A673 (cell line): ENCODE results near the gene CABLES1. TPM values are rescaled to one million over a fixed set of nuclear protein-coding genes. Genes with fewer than 3 reads are reported as not detected.
"Not testable (repeated sequence)": the region's sequence is repeated elsewhere in the genome, so short reads cannot be mapped to it uniquely, and the experiment has no call there.

Experiments used
- BruUV-seq: library from RNA; stranded (reverse); fragments of 400-500 nt; replicated peaks from 2 replicates; lab custom pipeline; 2021; lab: Mats Ljungman, UMichigan
- CTCF ChIA-PET: fragments of 300-600 bp; sonication (Branson Sonifier 250); formaldehyde crosslinking; loops from one replicate; lab custom pipeline; 2022; ENCODE audit warnings: antibody characterized with exemption; lab: Charles Lee
- POLR2A ChIA-PET: fragments of 300-600 bp; sonication (Branson Sonifier 250); formaldehyde crosslinking; loops from one replicate; lab custom pipeline; 2022; ENCODE audit warnings: antibody characterized with exemption; ENCODE audit not compliant: low non-redundant PET; lab: Charles Lee
- DNase-seq: peaks from one replicate; pipeline ENCODE4 v3.0.0-alpha.2; 2015; ENCODE audit warnings: low spot score
- H3K27ac ChIP-seq: fragments of 200-600 bp; sonication (generic); 2 replicates; pipeline ENCODE4 v1.5.1; 2016; ENCODE audit warnings: mixed run types, low read depth, mild to moderate bottlenecking, mixed read lengths, antibody characterized with exemption, low read length; ENCODE audit not compliant: poor library complexity, severe bottlenecking
- H3K27me3 ChIP-seq: fragments of 200-600 bp; sonication (generic); replicated peaks from 2 replicates; pipeline ENCODE4 v1.6.1; 2017; ENCODE audit warnings: mixed run types, low read depth, mild to moderate bottlenecking, mixed read lengths, antibody characterized with exemption, low read length; ENCODE audit not compliant: insufficient read depth, poor library complexity
- H3K36me3 ChIP-seq: fragments of 200-600 bp; sonication (generic); 2 replicates; pipeline ENCODE4 v1.6.1; 2016; ENCODE audit warnings: mixed run types, mild to moderate bottlenecking, mixed read lengths, antibody characterized with exemption, low read length; ENCODE audit not compliant: insufficient read depth, poor library complexity, severe bottlenecking
- H3K4me1 ChIP-seq: fragments of 200-600 bp; sonication (generic); 2 replicates; pipeline ENCODE4 v1.6.1; 2017; ENCODE audit warnings: mixed run types, mild to moderate bottlenecking, mixed read lengths, antibody characterized with exemption, low read length; ENCODE audit not compliant: insufficient read depth, poor library complexity, severe bottlenecking
- H3K4me3 ChIP-seq: fragments of 200-600 bp; sonication (generic); 2 replicates; pipeline ENCODE4 v1.5.1; 2016; ENCODE audit warnings: low read depth, mixed run types, mild to moderate bottlenecking, mixed read lengths, low read length; ENCODE audit not compliant: poor library complexity, severe bottlenecking
- H3K9me3 ChIP-seq: fragments of 200-600 bp; sonication (generic); 2 replicates; pipeline ENCODE4 v1.6.1; 2016; ENCODE audit warnings: mixed run types, low read depth, mild to moderate bottlenecking, mixed read lengths, antibody characterized with exemption, low read length; ENCODE audit not compliant: poor library complexity, severe bottlenecking
- CTCF ChIP-seq: fragments of 300-800, 200-600 bp; sonication (generic); conservative IDR thresholded peaks from 2 replicates; pipeline ENCODE4 v1.5.1; 2017; ENCODE audit warnings: low read depth, mild to moderate bottlenecking, antibody characterized with exemption, low read length, moderate library complexity, mixed read lengths
- EZH2 ChIP-seq: fragments of 200-600 bp; sonication (generic); IDR thresholded peaks from 2 replicates; pipeline ENCODE4 v1.6.1; 2017; ENCODE audit warnings: borderline replicate concordance, low read depth, mild to moderate bottlenecking, mixed read lengths, antibody characterized with exemption, low read length; ENCODE audit not compliant: poor library complexity, severe bottlenecking
- intact Hi-C: fragments of 100-400 bp; cut with micrococcal nuclease; formaldehyde crosslinking; loops from one replicate; pipeline ENCODE4 v1.10.0; 2022; ENCODE audit not compliant: unreplicated experiment
- total RNA-seq: library from RNA; stranded (reverse); gene quantifications from 2 replicates; pipeline ENCODE4 v1.2.3, GENCODE V29; 2021

Gene CABLES1
- total RNA-seq, 1 experiment from 2014 or later: 7.2 TPM

- CTCF ChIA-PET: no interaction called here
- DNase-seq: peak; percentile 77
- intact Hi-C loops: no loop called here
Measured at GRCh38 chr18:23094411-23095190, 40.7 kb upstream of the CABLES1 start.

GRCh38 chr18:23095463-23095862 lies 39.8 kb upstream of the CABLES1 start:
- ChIA-PET POLR2A (no interaction called here), CTCF (no interaction called here)
- intact Hi-C loops: no loop called here
- no peak overlapping the region for H3K4me3 ChIP-seq
- H3K27ac ChIP-seq: peak overlapping the region; percentile 9
- no peaks in the 10 kb centered on the region for H3K9me3 ChIP-seq
- H3K27me3 ChIP-seq: no peaks in the 10 kb centered on the region
- no peak for DNase-seq
- TF ChIP-seq CTCF: no peak
- no peak for TF ChIP-seq EZH2
- peaks cover 23% of the 10 kb centered on the region for H3K4me1 ChIP-seq
- H3K36me3 ChIP-seq: no peaks in the 10 kb centered on the region
- BruUV-seq: no TSS peak

More at GRCh38 chr18:23094411-23095190, 40.7 kb upstream of the CABLES1 start:
- H3K4me3 ChIP-seq: no peak overlapping the region
- no peaks in the 10 kb centered on the region for H3K36me3 ChIP-seq
- POLR2A ChIA-PET: no interaction called here
- H3K27me3 ChIP-seq: no peaks in the 10 kb centered on the region
- no peak for TF ChIP-seq EZH2
- no peak for TF ChIP-seq CTCF
- H3K9me3 ChIP-seq: no peaks in the 10 kb centered on the region
- peak overlapping the region; percentile 56 for H3K27ac ChIP-seq
- BruUV-seq: no TSS peak
- H3K4me1 ChIP-seq: peaks cover 23% of the 10 kb centered on the region

DNA sequence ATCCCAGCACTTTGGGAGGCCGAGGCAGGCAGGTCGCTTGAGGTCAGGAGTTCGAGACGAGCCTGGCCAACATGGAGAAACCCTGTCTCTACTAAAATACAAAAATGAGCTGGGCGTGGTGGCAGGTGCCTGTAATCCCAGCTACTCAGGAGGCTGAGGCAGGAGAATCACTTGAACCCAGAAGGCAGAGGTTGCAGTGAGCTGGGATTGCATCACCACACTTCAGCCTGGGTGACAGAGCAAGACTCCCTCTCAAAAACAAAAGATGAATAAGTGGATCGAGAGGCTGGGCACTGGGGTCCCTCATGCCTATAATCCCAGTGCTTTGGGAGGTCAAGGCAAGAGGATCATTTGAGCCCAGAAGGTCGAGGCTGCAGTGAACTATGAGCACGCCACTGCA lies 38.3 kb upstream of the CABLES1 start:
- BruUV-seq, intact Hi-C loops, DNase-seq, CTCF ChIA-PET, POLR2A ChIA-PET, H3K27ac ChIP-seq, H3K27me3 ChIP-seq, H3K36me3 ChIP-seq, H3K9me3 ChIP-seq, H3K4me3 ChIP-seq: not testable (repeated sequence)
- H3K4me1 ChIP-seq: peaks cover 19% of the 10 kb centered on the region

GRCh38 chr18:23099621-23100020 lies 35.7 kb upstream of the CABLES1 start:
- CTCF ChIA-PET: no interaction called here
- no peak for TF ChIP-seq EZH2
- no peak for TF ChIP-seq CTCF
- Histone ChIP-seq H3K36me3 (no peaks in the 10 kb centered on the region), H3K4me3 (no peak overlapping the region), H3K4me1 (peaks cover 9% of the 10 kb centered on the region), H3K27me3 (no peaks in the 10 kb centered on the region), H3K9me3 (no peaks in the 10 kb centered on the region), H3K27ac (no peak overlapping the region)
- POLR2A ChIA-PET: no interaction called here
- DNase-seq: no peak
- intact Hi-C loops: no loop called here
- BruUV-seq: no TSS peak
